HG03066 (cell line): ENCODE data around the gene SLC31A1.

ENCODE experiments used
- ATAC-seq: cut with Tn5 transposase; IDR thresholded peaks from one replicate; pipeline ENCODE4 v1.9.1; 2021; ENCODE audit warnings: low read depth; ENCODE audit not compliant: unreplicated experiment

Gene SLC31A1

DNA sequence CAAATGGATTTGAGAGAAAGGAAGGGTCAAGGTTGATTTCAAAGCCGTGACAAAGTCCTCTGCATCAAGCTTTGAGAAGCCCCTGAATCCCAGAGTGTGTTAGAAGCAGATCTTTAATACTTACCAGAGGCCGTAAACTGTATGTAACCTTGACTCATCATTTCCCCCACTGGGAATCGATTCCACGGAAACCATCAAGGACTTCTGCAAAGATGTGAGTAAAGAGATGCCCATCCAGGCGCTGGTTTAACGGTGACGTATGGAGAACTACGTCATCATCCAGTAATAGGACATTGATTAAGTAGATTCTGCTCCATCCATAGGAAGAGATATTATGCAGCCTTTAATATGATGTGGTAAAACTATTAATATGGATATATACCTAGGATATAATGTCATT, 80.2 kb downstream of the SLC31A1 start:
- no peak for ATAC-seq

DNA sequence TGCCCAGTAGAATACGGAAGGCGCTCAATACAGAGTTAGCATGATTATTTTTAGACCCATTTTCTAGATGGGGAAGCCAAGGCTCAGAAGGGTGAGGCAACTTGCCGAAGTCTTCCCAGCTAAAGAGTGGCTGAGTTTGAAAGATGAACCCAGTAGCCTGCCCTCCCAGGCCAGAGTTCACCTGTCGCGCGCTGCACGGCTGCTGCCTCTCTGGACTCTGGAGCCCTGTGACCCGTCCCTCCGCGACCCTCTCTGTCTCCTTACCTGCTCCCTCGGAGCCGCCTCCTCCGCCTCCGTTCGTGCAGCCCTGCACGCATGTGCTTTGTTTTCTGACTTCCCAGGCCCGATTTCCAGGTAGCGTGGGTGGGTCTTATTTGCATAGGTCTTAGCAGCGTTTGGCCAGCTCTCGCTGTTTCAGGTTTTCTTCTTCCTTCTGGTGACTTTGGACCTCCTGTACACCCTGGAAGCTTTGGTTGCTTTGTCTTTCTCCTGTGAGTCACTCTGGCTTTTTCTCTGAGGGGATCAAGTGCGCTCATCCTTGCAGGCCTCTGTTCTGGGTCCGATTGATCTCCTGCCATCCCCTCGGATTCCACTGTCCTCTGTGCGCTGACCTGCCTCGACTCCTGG, 81.6 kb downstream of the SLC31A1 start, which contains the start of gene RNF183:
Gene RNF183 (minus strand): TSS at position 585 of the 627 bp plus-strand sequence. CDS start 5,192 bp downstream, outside the sequence.
- no peak for ATAC-seq

DNA sequence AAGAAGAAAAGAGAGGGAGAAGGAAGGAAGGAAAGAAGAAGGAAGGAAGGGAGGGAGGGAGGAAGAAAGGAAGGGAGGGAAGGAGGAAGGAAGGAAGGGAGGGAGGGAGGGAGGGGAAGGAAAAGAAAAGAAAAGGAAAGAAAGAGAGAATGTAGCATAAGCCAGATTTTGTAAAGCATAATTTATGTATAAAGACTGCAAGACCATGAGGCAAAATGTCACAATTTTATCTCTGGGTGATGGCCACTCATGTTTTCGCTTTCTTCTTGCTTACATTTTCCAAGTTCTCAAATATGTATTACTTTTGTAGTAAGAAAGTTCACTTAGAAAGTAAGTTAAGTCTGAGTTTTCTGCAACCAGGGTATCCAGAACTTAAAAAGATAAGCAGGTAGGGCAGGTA, 85.2 kb downstream of the SLC31A1 start:
- no peak for ATAC-seq

DNA sequence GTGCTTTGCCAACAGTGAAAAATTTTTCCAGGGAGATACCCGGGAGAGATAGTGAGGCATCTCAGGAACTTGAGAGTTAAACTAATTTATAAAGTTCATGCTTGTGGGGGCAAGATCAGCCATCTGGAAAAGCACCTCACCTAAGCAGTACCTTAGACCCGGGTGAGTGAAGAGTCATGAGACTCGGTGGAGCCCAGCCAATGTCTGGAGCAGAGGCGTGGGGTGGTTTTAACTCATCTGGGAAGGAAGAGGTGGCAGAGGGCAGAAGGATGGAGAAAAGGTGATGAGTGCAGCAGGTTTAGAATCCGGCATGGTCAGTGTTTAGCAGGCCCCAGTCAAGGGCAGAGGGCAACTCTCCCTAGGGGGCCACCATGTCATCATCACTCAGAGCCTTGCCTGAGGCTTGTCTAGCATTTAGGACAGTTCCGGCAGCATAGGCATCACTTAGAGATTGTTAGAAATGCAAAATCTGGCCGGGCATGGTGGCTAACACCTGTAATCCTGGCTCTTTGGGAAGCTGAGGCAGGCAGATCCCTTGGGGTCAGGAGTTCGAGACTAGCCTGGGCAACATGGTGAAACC, 86.1 kb downstream of the SLC31A1 start:
- no peak for ATAC-seq

DNA sequence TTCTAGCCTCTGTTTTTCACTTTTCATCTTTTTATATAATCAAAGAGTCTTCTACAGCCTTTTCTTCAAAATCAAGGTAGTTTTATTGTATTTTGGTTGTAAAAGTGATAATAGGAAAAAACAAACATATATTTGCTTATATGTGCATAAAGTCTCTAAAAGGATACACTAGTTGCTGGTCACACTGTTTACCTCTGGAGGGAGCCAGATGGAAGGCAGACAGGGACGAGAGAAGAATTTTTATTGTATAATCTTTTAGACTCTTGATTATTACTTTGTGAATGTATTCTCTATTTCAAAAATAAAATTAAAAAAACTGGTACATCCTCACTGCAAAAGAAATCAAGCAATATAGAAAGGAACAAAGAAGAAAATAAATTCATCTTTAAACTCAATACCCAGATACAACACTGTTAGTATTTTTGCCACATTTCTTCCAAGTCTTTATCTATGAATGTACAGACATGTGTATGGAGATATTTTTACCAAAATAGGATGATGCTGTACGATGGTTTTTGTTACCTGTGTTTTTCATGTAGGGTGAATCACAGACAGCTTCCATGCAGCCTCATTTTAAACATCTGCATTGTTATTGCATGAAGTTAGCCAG, 88.0 kb downstream of the SLC31A1 start:
- no peak for ATAC-seq

DNA sequence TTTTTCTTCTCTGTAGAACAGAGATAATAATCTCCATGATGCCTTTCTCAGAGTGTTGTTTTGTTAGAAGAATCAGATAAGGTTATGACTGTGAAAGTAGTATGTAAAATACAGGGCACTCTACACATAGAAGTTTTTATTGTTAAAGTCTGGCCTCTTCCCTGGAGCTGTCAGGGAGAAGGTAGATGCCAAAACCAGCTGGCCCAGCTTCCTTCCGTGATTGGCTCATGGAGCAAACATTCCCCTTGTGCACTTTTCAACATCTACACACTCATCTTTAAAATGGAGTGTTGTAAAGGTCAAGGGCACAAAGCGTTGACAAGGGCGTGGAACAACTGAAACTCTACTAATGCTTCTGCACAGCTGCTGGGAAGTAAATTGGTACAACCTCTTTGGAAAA, 89.2 kb downstream of the SLC31A1 start:
- ATAC-seq = no peak

DNA sequence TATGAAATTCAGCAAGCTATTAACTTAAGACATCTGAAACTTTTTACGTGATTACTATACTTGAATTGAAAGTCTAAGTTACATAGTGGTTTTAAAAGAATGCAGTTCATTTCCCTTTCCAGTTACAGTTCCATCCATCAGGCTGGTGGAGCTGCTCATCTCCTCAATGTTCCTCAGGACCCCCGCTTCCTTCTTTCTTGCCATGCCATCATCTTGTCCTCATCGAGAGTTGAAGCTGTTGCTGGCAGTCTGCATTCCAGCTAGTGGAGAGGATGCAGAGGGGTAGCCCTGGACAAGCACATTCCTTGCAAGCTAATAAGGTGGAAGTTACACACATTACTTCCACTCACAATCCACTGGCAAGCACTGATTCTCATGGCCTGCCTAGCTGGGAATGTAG, 90.6 kb downstream of the SLC31A1 start:
- no peak for ATAC-seq

DNA sequence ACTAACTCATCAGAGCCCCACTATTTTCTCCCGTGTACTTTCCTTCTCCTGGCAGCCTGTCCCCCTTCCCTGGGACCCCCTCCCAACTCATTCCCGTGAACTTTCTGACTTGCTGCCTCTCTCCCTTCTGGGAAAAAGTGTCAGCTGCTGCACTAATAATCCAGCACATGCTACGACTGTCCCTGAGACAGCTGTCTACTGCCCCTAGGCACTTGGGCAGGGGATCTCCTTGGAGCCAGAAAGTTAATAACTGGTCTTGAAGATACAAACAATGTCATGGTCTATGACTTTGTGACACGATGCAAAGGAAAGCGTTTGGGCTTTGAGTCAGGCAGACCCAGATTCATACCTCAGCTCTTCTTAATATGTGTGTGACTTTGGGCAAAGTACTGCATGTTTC, 91.9 kb downstream of the SLC31A1 start:
- no peak for ATAC-seq
